HUES48 (cell line): ENCODE results near the gene FTO.

Experiments used
- H3K27ac ChIP-seq: one replicate; pipeline ENCODE4 v1.7.0; 2013; ENCODE audit warnings: low read depth, low read length, inconsistent platforms
- H3K27me3 ChIP-seq: 2 replicates; pipeline ENCODE4 v1.6.1; 2013; ENCODE audit warnings: mild to moderate bottlenecking, low read length; ENCODE audit not compliant: control insufficient read depth, insufficient read depth
- H3K36me3 ChIP-seq: 2 replicates; pipeline ENCODE4 v1.6.1; 2013; ENCODE audit warnings: low read length; ENCODE audit not compliant: control insufficient read depth, insufficient read depth
- H3K4me1 ChIP-seq: 2 replicates; pipeline ENCODE4 v1.6.1; 2013; ENCODE audit warnings: mild to moderate bottlenecking, low read length; ENCODE audit not compliant: control insufficient read depth, insufficient read depth
- H3K4me3 ChIP-seq: 2 replicates; pipeline ENCODE4 v1.5.1; 2013; ENCODE audit warnings: mild to moderate bottlenecking, low read depth, low read length
- H3K9ac ChIP-seq: 2 replicates; pipeline ENCODE4 v1.6.1; 2013; ENCODE audit warnings: mild to moderate bottlenecking, low read depth, low read length, moderate library complexity
- H3K9me3 ChIP-seq: 2 replicates; pipeline ENCODE4 v1.6.1; 2013; ENCODE audit warnings: low read length; ENCODE audit not compliant: control insufficient read depth, insufficient read depth

FTO gene

DNA sequence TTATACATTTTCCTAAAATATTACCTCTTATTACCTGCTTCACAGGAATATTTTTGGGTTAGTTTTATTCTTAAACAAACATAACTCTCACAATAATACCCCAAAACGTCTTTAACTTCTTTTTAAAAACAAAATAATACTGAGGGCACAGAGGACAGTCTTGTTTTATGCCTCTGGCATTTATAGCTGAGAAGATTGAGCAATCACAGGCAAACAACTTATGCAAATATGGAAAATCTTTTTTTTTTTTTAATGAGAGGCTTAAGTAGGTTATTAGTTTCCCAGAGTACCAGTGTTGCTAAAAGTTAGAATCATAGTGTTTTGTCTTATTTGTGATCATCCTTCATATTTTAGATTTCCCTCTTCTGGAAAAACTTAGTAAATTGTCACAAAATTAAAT, 195.0 kb downstream of the FTO start:
- no peaks in the 10 kb centered on the region for H3K27me3 ChIP-seq
- H3K36me3 ChIP-seq, result no peaks in the 10 kb centered on the region
- H3K9ac ChIP-seq, result no peak overlapping the region
- H3K9me3 ChIP-seq, result no peaks in the 10 kb centered on the region
- no peak overlapping the region for H3K27ac ChIP-seq
- no peak overlapping the region for H3K4me3 ChIP-seq
- peaks cover 6% of the 10 kb centered on the region for H3K4me1 ChIP-seq

DNA sequence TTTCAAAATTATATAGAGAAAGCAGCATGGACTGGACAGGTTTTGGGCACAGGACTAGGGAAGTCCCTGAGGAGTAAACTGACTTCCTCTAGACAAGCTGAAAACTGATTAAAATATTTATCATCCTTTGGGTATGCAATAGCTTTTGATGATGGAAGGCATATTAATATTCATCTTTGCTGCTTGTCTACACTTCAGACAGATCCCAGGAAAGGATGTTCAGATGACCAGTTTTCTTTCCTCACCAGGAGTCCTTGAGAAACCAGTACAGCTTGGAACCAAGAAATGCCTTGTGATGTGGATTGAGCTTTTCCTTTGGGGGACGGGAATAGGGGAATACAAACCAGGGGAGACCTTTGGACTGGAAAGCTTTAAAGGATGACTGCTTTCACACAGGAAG, 195.5 kb downstream of the FTO start:
- Histone ChIP-seq H3K27me3 (no peaks in the 10 kb centered on the region), H3K4me1 (0 out of 2 replicates have a peak, but pooled peaks cover 2% of the 10 kb centered on the region), H3K9ac (no peak overlapping the region), H3K4me3 (no peak overlapping the region), H3K36me3 (no peaks in the 10 kb centered on the region), H3K9me3 (no peaks in the 10 kb centered on the region), H3K27ac (no peak overlapping the region)

- Histone ChIP-seq H3K9ac (no peak overlapping the region), H3K27me3 (no peaks in the 10 kb centered on the region), H3K36me3 (no peaks in the 10 kb centered on the region), H3K4me1 (no peaks in the 10 kb centered on the region), H3K4me3 (no peak overlapping the region), H3K9me3 (no peaks in the 10 kb centered on the region), H3K27ac (no peak overlapping the region)
These were observed 196.7 kb downstream of the FTO start for GRCh38 chr16:53900667-53901066.

DNA sequence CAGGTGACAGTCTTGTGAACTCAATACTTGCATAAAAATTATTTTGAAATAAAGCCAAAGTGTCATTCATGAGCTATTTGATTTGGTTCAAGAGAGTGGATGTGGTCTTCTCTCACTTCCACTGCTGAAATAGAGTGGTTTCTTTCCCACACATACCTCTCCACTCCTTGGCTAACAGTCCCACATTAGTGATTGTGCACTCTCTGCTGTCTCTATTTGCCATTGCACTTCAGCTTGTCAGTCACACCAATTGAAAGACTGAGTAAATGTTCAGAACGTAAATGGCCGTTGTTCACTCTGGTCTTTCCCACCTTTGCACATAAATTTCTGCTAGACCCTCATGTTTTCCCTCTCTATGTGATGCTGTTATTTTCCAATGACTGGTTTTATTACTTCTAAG, 197.5 kb downstream of the FTO start:
- H3K36me3 ChIP-seq, result no peaks in the 10 kb centered on the region
- H3K27ac ChIP-seq, result no peak overlapping the region
- H3K9me3 ChIP-seq, result no peaks in the 10 kb centered on the region
- H3K27me3 ChIP-seq, result no peaks in the 10 kb centered on the region
- no peaks in the 10 kb centered on the region for H3K4me1 ChIP-seq
- no peak overlapping the region for H3K9ac ChIP-seq
- no peak overlapping the region for H3K4me3 ChIP-seq

GRCh38 chr16:53904533-53904932, 200.6 kb downstream of the FTO start:
- H3K4me3 ChIP-seq, result no peak overlapping the region
- H3K27ac ChIP-seq, result no peak overlapping the region
- no peaks in the 10 kb centered on the region for H3K36me3 ChIP-seq
- H3K27me3 ChIP-seq, result no peaks in the 10 kb centered on the region
- H3K9ac ChIP-seq, result no peak overlapping the region
- no peaks in the 10 kb centered on the region for H3K9me3 ChIP-seq
- no peaks in the 10 kb centered on the region for H3K4me1 ChIP-seq

DNA sequence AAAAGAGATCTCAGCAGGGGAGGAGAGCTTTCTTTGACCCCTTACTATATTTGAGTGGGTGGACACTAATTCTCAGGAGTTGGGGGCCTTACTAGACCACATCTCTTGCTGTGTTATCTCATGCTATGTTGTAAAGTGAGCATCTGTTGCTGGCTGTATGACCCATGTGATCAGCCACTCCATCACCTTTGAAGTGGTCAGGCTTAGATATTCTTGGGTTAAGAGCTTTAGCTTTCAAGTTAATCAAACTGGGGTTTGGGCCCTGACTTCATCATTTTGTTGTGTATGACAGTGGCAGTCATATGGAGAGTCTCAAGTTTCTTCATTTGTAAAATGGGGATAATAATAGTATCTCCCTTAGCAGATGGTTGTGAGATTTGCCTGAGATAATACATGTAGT, 201.1 kb downstream of the FTO start:
- Histone ChIP-seq H3K4me3 (no peak overlapping the region), H3K4me1 (no peaks in the 10 kb centered on the region), H3K9me3 (no peaks in the 10 kb centered on the region), H3K36me3 (no peaks in the 10 kb centered on the region), H3K27ac (no peak overlapping the region), H3K27me3 (no peaks in the 10 kb centered on the region), H3K9ac (no peak overlapping the region)

GRCh38 chr16:53908731-53909130, 204.8 kb downstream of the FTO start:
- H3K4me3 ChIP-seq, result no peak overlapping the region
- no peaks in the 10 kb centered on the region for H3K9me3 ChIP-seq
- H3K36me3 ChIP-seq, result no peaks in the 10 kb centered on the region
- peaks cover 20% of the 10 kb centered on the region for H3K4me1 ChIP-seq
- H3K9ac ChIP-seq, result no peak overlapping the region
- no peak overlapping the region for H3K27ac ChIP-seq
- H3K27me3 ChIP-seq, result no peaks in the 10 kb centered on the region

GRCh38 chr16:53910990-53911389, 207.0 kb downstream of the FTO start:
- H3K9ac ChIP-seq, result no peak overlapping the region
- H3K27ac ChIP-seq, result no peak overlapping the region
- H3K27me3 ChIP-seq, result no peaks in the 10 kb centered on the region
- no peak overlapping the region for H3K4me3 ChIP-seq
- H3K4me1 ChIP-seq, result peaks cover 37% of the 10 kb centered on the region
- H3K9me3 ChIP-seq, result no peaks in the 10 kb centered on the region
- H3K36me3 ChIP-seq, result no peaks in the 10 kb centered on the region

GRCh38 chr16:53911513-53911912, 207.6 kb downstream of the FTO start:
- peaks cover 37% of the 10 kb centered on the region for H3K4me1 ChIP-seq
- H3K27ac ChIP-seq, result no peak overlapping the region
- H3K27me3 ChIP-seq, result no peaks in the 10 kb centered on the region
- no peak overlapping the region for H3K4me3 ChIP-seq
- no peaks in the 10 kb centered on the region for H3K36me3 ChIP-seq
- no peaks in the 10 kb centered on the region for H3K9me3 ChIP-seq
- no peak overlapping the region for H3K9ac ChIP-seq

- H3K9me3 ChIP-seq, result no peaks in the 10 kb centered on the region
- H3K4me1 ChIP-seq, result peaks cover 37% of the 10 kb centered on the region
- no peaks in the 10 kb centered on the region for H3K36me3 ChIP-seq
- no peak overlapping the region for H3K9ac ChIP-seq
- no peak overlapping the region for H3K4me3 ChIP-seq
- no peaks in the 10 kb centered on the region for H3K27me3 ChIP-seq
- no peak overlapping the region for H3K27ac ChIP-seq
These were observed 208.2 kb downstream of the FTO start for GRCh38 chr16:53912155-53912554.

GRCh38 chr16:53913099-53913870, 209.3 kb downstream of the FTO start:
- no peak overlapping the region for H3K9ac ChIP-seq
- peaks cover 37% of the 10 kb centered on the region for H3K4me1 ChIP-seq
- no peaks in the 10 kb centered on the region for H3K9me3 ChIP-seq
- no peaks in the 10 kb centered on the region for H3K36me3 ChIP-seq
- no peaks in the 10 kb centered on the region for H3K27me3 ChIP-seq
- no peak overlapping the region for H3K4me3 ChIP-seq
- H3K27ac ChIP-seq, result no peak overlapping the region
